ENCODE results near the gene COASY.

COASY gene

GRCh38 chr17:42563950-42564349 is 2.0 kb downstream of the COASY start:
- peaks cover 48% of the 10 kb centered on the region for H3K4me1 ChIP-seq (ENCODE audit: insufficient read depth, low read length, severe bottlenecking)
- H3K4me3 ChIP-seq (ENCODE audit: low read depth, low read length, poor library complexity, severe bottlenecking): no peak overlapping the region
- TF ChIP-seq CTCF (IDR thresholded peaks at IDR 0.05; ENCODE audit: low read length) (no peak), EZH2 (IDR thresholded peaks at IDR 0.05; ENCODE audit: borderline replicate concordance, low read length) (no peak)
- no peaks in the 10 kb centered on the region for H4K20me1 ChIP-seq (ENCODE audit: insufficient read depth, low read length)
- H3K27me3 ChIP-seq (ENCODE audit: insufficient read depth, low read length): no peaks in the 10 kb centered on the region
- H3K9ac ChIP-seq (ENCODE audit: low read length): no peak overlapping the region; the same call in 1 of the 2 replicates
- no peaks in the 10 kb centered on the region for H3K9me2 ChIP-seq (ENCODE audit: low read depth, low read length)
- no peak overlapping the region for H3K27ac ChIP-seq (ENCODE audit: low read depth, low read length, poor library complexity, severe bottlenecking)
- H3K4me2 ChIP-seq (ENCODE audit: low read length): peak overlapping the region; percentile 87
- peaks cover 35% of the 10 kb centered on the region for H3K36me3 ChIP-seq (ENCODE audit: insufficient read depth, low read length)
- no peaks in the 10 kb centered on the region for H3K9me3 ChIP-seq (ENCODE audit: low read length)
- no peak overlapping the region for H2AFZ ChIP-seq (ENCODE audit: low read length)
- no peaks in the 10 kb centered on the region; the same call in 1 of the 2 replicates for H3F3A ChIP-seq (ENCODE audit: insufficient read depth, low read length)
- no peaks in the 10 kb centered on the region for H3K79me2 ChIP-seq (ENCODE audit: insufficient read depth, low read length)

DNA sequence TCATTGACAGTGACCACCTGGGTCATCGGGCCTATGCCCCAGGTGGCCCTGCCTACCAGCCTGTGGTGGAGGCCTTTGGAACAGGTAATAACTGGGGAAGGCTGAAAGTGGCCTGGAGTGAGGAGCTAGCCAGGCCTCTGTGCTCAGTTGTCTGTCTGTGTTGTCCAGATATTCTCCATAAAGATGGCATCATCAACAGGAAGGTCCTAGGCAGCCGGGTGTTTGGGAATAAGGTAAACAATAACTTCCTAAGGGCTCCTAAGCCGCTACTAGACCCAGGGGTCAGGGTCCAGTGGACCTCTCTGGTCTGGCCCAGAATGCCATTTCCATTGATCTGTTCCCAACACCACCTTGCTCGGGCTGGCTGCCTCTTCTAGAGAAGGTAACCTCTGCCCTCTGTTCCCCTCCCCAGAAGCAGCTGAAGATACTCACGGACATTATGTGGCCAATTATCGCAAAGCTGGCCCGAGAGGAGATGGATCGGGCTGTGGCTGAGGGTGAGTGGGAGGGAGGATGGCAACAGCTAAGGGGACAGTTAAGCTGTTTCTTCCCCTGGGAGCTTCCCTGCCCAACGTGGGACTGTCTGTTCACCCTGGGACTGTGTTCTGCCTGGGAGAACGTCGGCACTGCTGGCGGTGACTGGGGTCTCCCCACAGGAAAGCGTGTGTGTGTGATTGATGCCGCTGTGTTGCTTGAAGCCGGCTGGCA is 3.0 kb downstream of the COASY start:
- Histone ChIP-seq H2AFZ (ENCODE audit: low read length) (no peak overlapping the region), H3K9me2 (ENCODE audit: low read depth, low read length) (no peaks in the 10 kb centered on the region), H3K36me3 (ENCODE audit: insufficient read depth, low read length) (peaks cover 46% of the 10 kb centered on the region), H3K27ac (ENCODE audit: low read depth, low read length, poor library complexity, severe bottlenecking) (no peak overlapping the region), H4K20me1 (ENCODE audit: insufficient read depth, low read length) (no peaks in the 10 kb centered on the region), H3K9ac (ENCODE audit: low read length) (no peak overlapping the region), H3K4me3 (ENCODE audit: low read depth, low read length, poor library complexity, severe bottlenecking) (no peak overlapping the region), H3K9me3 (ENCODE audit: low read length) (no peaks in the 10 kb centered on the region), H3K27me3 (ENCODE audit: insufficient read depth, low read length) (no peaks in the 10 kb centered on the region), H3K4me1 (ENCODE audit: insufficient read depth, low read length, severe bottlenecking) (peaks cover 48% of the 10 kb centered on the region), H3K4me2 (ENCODE audit: low read length) (no peak overlapping the region), H3K79me2 (ENCODE audit: insufficient read depth, low read length) (no peaks in the 10 kb centered on the region), H3F3A (ENCODE audit: insufficient read depth, low read length) (no peaks in the 10 kb centered on the region; the same call in 1 of the 2 replicates)
- TF ChIP-seq CTCF (IDR thresholded peaks at IDR 0.05; ENCODE audit: low read length) (no peak), EZH2 (IDR thresholded peaks at IDR 0.05; ENCODE audit: borderline replicate concordance, low read length) (no peak)

DNA sequence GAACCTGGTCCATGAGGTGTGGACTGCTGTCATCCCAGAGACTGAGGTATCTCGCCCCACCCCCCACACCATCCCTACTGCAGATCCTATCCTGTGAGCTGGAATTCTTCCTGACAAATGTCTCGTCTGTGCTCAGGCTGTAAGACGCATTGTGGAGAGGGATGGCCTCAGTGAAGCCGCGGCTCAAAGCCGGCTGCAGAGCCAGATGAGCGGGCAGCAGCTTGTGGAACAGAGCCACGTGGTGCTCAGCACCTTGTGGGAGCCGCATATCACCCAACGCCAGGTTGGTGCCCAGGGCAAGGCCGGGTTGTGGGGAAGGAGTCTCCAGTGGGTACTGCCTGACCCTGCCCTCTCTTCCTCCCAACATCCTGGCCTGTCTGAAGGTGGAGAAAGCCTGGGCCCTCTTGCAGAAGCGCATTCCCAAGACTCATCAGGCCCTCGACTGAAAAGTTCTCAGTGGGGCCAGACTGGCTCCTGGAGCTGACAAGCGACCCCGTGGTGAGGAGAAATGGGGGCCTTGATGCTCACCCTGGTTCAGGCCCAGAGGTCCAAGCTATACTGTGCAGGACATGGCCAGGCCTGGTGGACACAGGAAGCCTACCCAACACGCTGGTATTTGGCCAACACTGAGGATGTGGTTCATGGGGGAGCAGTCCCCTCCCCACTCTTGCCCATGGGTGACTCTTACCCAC is 3.7 kb downstream of the COASY start:
- Histone ChIP-seq H3K4me1 (ENCODE audit: insufficient read depth, low read length, severe bottlenecking) (peaks cover 44% of the 10 kb centered on the region), H2AFZ (ENCODE audit: low read length) (no peak overlapping the region), H3K79me2 (ENCODE audit: insufficient read depth, low read length) (no peaks in the 10 kb centered on the region), H3K27me3 (ENCODE audit: insufficient read depth, low read length) (no peaks in the 10 kb centered on the region), H3K4me3 (ENCODE audit: low read depth, low read length, poor library complexity, severe bottlenecking) (peak overlapping the region; percentile 76), H3K9me3 (ENCODE audit: low read length) (no peaks in the 10 kb centered on the region), H3K36me3 (ENCODE audit: insufficient read depth, low read length) (peaks cover 53% of the 10 kb centered on the region), H4K20me1 (ENCODE audit: insufficient read depth, low read length) (no peaks in the 10 kb centered on the region), H3K27ac (ENCODE audit: low read depth, low read length, poor library complexity, severe bottlenecking) (no peak overlapping the region), H3F3A (ENCODE audit: insufficient read depth, low read length) (no peaks in the 10 kb centered on the region; the same call in 1 of the 2 replicates), H3K9me2 (ENCODE audit: low read depth, low read length) (no peaks in the 10 kb centered on the region), H3K9ac (ENCODE audit: low read length) (no peak overlapping the region; the same call in 1 of the 2 replicates), H3K4me2 (ENCODE audit: low read length) (no peak overlapping the region)
- no peak for TF ChIP-seq CTCF (IDR thresholded peaks at IDR 0.05; ENCODE audit: low read length)
- no peak for TF ChIP-seq EZH2 (IDR thresholded peaks at IDR 0.05; ENCODE audit: borderline replicate concordance, low read length)

Data from OCI-LY1 (cell line).